Heart right ventricle (tissue), 16 donors: ENCODE data around the gene WBP11. TPM values are rescaled to one million over a fixed set of nuclear protein-coding genes. Genes with fewer than 3 reads are reported as not detected.

Experiments used
- ATAC-seq, 8 donors: fragments of 200-7000 bp; cut with Tn5 transposase; one replicate each; pipeline ENCODE4 v1.9.1; 2020; ENCODE audit warnings: mild to moderate bottlenecking in 8 of 8, moderate library complexity in 8 of 8, moderate number of reproducible peaks in 1 of 8
- DNase-seq, 2 donors: peaks; one replicate each; pipeline ENCODE4 v3.0.0-alpha.2; 2020
- H3K27ac ChIP-seq, 10 donors: fragments of 200-600 bp; sonication (generic) in 2 of 10; one replicate each; pipeline versions ENCODE4 v1.5.0 to v1.8.0; 2020 to 2022; ENCODE audit warnings: mild to moderate bottlenecking in 3 of 10
- H3K27me3 ChIP-seq, 7 donors: fragments of 200-600 bp; one replicate each; pipeline ENCODE4 v1.8.0; 2021 to 2022; ENCODE audit warnings: mild to moderate bottlenecking in 2 of 7
- H3K36me3 ChIP-seq, 9 donors: fragments of 200-600 bp; sonication (generic) in 1 of 9; one replicate each; pipeline versions ENCODE4 v1.5.0 to v1.8.0; 2020 to 2022; ENCODE audit warnings: mild to moderate bottlenecking in 2 of 9
- H3K4me1 ChIP-seq, 9 donors: fragments of 200-600 bp; sonication (generic) in 1 of 9; one replicate each; pipeline versions ENCODE4 v1.5.0 to v1.8.0; 2020 to 2022; ENCODE audit warnings: mild to moderate bottlenecking in 4 of 9
- H3K4me3 ChIP-seq, 10 donors: fragments of 200-600 bp; sonication (generic) in 2 of 10; one replicate each; pipeline versions ENCODE4 v1.5.0 to v1.8.0; 2020 to 2022; ENCODE audit warnings: mild to moderate bottlenecking in 7 of 10, moderate library complexity in 2 of 10
- H3K9me3 ChIP-seq, 11 donors: fragments of 200-600 bp in 10 of 11; sonication (generic) in 2 of 11; one replicate each; pipeline versions ENCODE4 v1.5.0 to v1.8.0; 2013 to 2022; ENCODE audit warnings: mild to moderate bottlenecking in 2 of 11, control low read depth in 1 of 11, moderate library complexity in 1 of 11
- CTCF ChIP-seq, 9 donors: fragments of 200-600 bp; sonication (generic) in 2 of 9; IDR thresholded peaks; one replicate each; pipeline versions ENCODE4 v1.5.0 to v1.8.0; 2021 to 2022; ENCODE audit warnings: antibody characterized with exemption in 9 of 9, mild to moderate bottlenecking in 5 of 9, moderate library complexity in 1 of 9
- WGBS, 2 donors: extraction: QIAGEN DNeasy Blood & Tissue Kit; methylation state at CpG; one replicate each; pipeline ENCODE4 v1.1.7; 2013; ENCODE audit warnings: inconsistent platforms in 1 of 2; 5-methylcytosine and 5-hydroxymethylcytosine counted together
- intact Hi-C, 10 donors: fragments of 100-400 bp; cut with DNase I; formaldehyde crosslinking; loops; one replicate each; pipeline versions ENCODE4 v1.11.1 to v1.14.2; 2022
- polyA plus RNA-seq, 2 donors: library from polyadenylated mRNA; stranded (reverse); fragments of 200-250 nt; gene quantifications; one replicate each; pipeline ENCODE4 v1.2.3, GENCODE V29; 2013
- total RNA-seq, 10 donors: library from RNA; stranded (reverse); fragmentation: NEBNext Ultra II Directional in 3 of 10; extraction: Animal tissue kit (Norgen Biotek cat#: 25700) in 3 of 10; gene quantifications; one replicate each; pipeline versions ENCODE4 v1.2.1 to v1.2.4, GENCODE V29; 2021 to 2023
- donor health status: Arrhythmogenic right ventricular cardiomyopathy.
- donor health status: ischemic (EF 13 %, LVEDD 7.1; RV severe dilation, severe dysfunction).
- donor health status: healthy with polysubstance abuse.
- donor health status: DM: no; HTN: yes; CAD: no.
- donor health status: DM: no; HTN: no; CAD: no.
- donor health status: ischemic (EF 25% LVEDD 6.9; RV normal size, moderate dysfunction).
- donor health status: ischemic (EF 25% LVEDD 5.7; RV mildly dilated, moderate dysfunction).
- donor health status: healthy.
- donor health status: DM: yes; HTN: yes; CAD: no.
- donor health status: Ischemic cardiomyopathy.
- donor health status: ischemic (EF 35%, LVEDD 5.7; RV mildly dilated, moderate dysfunction).
- donor health status: nonischemic (EF 11% LVEDD 7.7; RV severe dilation, severe dysfunction).
- donor health status: DM: yes; HTN: yes; CAD: no.
- donor health status: PGD.
- donor health status: ischemic (EF 29% LVEDD 5.4; RV normal size, mild dysfunction).
- donor health status: nonischemic (EF 23%, LVEDD 6.1; RV moderate dilation, normal function).

Gene WBP11
- total and polyA plus RNA-seq, 12 donors = 11.9 to 62.3 (median 54.3) TPM

DNA sequence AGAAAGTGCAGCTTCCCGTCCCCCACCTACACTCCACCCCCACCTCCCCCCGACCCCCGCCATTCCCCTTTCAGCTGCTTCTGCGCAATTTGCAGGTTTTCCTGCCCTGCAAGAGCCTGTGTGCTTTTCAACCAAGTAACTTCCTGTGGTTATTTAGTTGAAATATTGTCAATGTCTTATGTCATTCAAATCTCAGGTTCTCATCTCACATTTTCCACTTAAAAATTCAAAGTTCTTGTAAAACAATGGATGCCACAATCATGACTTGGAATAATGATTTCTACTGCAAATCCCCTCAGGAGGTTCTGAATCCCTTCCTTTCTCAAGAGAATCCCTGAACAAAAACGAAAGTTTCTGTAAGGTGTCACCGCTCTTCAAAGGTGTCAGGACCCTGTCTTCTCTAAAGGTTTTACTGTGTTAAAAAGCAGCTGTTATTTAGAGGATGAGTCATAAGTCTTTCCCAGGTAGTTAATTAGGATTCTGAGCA, 31.6 kb downstream of the WBP11 start:
- intact Hi-C loops = loop anchor here in 4 of 10 donors (2.0 to 5.0 kb wide), 4 partner anchors 71 to 514 kb away; partner anchors contain the start of genes ART4 (in 3 of the 4) and ATF7IP (in 1 of the 4)
- H3K36me3 ChIP-seq = peaks cover 0 to 12% (median 0%) of the 10 kb centered on the region in 9 donors
- peaks cover 4 to 67% (median 25%) of the 10 kb centered on the region in 9 donors for H3K4me1 ChIP-seq
- 38 to 42% methylated on average over 6 of the region's 6 CpGs for WGBS, 2 donors
- no peak for ATAC-seq
- TF ChIP-seq CTCF (IDR thresholded peaks at IDR 0.05) = no peak
- peaks cover 0 to 3% (median 0%) of the 10 kb centered on the region in 11 donors for H3K9me3 ChIP-seq
- no peak for DNase-seq
- H3K4me3 ChIP-seq = peak overlapping the region in 8 of 10 donors; percentile 51 to 94 (median 73)
- H3K27ac ChIP-seq = peak overlapping the region in 9 of 10 donors; percentile 89 to 98 (median 94)
- H3K27me3 ChIP-seq = no peaks in the 10 kb centered on the region

GRCh38 chr12:14770496-14771461, 32.5 kb downstream of the WBP11 start:
- peak overlapping the region; percentile 51 to 94 (median 73) for H3K4me3 ChIP-seq
- peak; percentile 81 to 95 for DNase-seq
- H3K36me3 ChIP-seq = peaks cover 0 to 12% (median 0%) of the 10 kb centered on the region in 9 donors
- no peaks in the 10 kb centered on the region for H3K27me3 ChIP-seq
- peaks cover 0 to 11% (median under 1%) of the 10 kb centered on the region in 11 donors for H3K9me3 ChIP-seq
- TF ChIP-seq CTCF (IDR thresholded peaks at IDR 0.05) = no peak
- WGBS, 2 donors = 1% methylated on average over 56 of the region's 56 CpGs
- peaks cover 4 to 60% (median 25%) of the 10 kb centered on the region in 9 donors for H3K4me1 ChIP-seq
- peak; percentile 64 to 81 (median 78) for ATAC-seq
- peak overlapping the region; percentile 88 to 98 (median 94) for H3K27ac ChIP-seq
- intact Hi-C loops = loop anchor here in 4 of 10 donors (2.0 to 5.0 kb wide), 4 partner anchors 72 to 513 kb away; partner anchors contain the start of genes ART4 (in 3 of the 4) and ATF7IP (in 1 of the 4)

DNA sequence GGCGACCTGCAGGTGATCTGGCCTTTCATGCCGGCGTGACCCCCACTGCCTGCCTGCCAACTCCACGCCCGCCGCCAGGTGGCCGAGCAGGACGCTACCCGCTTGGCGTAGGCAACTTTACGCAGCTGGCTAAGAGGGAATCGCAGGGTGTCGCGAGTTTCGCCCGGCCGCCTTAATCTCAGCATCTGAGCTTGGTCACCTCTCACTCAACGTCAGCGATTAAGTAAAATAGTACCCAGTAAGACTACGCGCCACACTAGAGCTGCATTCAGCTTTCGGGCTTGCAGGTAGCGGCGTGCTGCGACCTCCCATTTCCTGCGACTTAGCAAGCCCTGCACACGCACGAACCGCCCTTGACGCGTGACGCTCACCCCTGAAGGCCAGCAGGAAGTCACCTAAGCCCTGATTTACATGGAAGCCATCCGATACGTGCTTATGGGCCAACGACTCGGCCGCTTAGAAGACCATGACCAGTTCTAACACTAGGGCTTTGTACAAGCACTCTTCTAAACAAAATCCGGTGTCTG, 33.2 kb downstream of the WBP11 start:
- intact Hi-C loops = loop anchor here in 4 of 10 donors (2.0 to 5.0 kb wide), 4 partner anchors 72 to 513 kb away; partner anchors contain the start of genes ART4 (in 3 of the 4) and ATF7IP (in 1 of the 4)
- 0 to 1% methylated on average over 38 of the region's 38 CpGs for WGBS, 2 donors
- Histone ChIP-seq H3K27me3 (no peaks in the 10 kb centered on the region), H3K36me3 (peaks cover 0 to 15% (median 0%) of the 10 kb centered on the region in 9 donors), H3K27ac (peak overlapping the region; percentile 88 to 98 (median 94)), H3K4me1 (peaks cover 4 to 52% (median 25%) of the 10 kb centered on the region in 9 donors), H3K9me3 (peaks cover 0 to 16% (median 5%) of the 10 kb centered on the region in 11 donors), H3K4me3 (peak overlapping the region; percentile 51 to 94 (median 73))
- peak; percentile 64 to 78 (median 75) for TF ChIP-seq CTCF (IDR thresholded peaks at IDR 0.05)
- ATAC-seq = peak; percentile 41 to 81 (median 69)
- DNase-seq = peak; percentile 80 to 82
